Suprapubic skin (tissue), 4 donors: ENCODE measurements around the gene ITPRIPL2. TPM values are rescaled to one million over a fixed set of nuclear protein-coding genes. Genes with fewer than 3 reads are reported as not detected.

ENCODE experiments used
- DNase-seq, 2 donors: peaks; one replicate each; pipeline ENCODE4 v3.0.0-alpha.2; 2019; ENCODE audit warnings: low spot score in 2 of 2
- H3K27ac ChIP-seq: fragments of 200-600 bp; sonication (generic); one replicate; pipeline ENCODE4 v1.5.1; 2019
- H3K27me3 ChIP-seq: fragments of 200-600 bp; sonication (generic); one replicate; pipeline ENCODE4 v1.5.1; 2019
- H3K36me3 ChIP-seq: fragments of 200-600 bp; sonication (generic); one replicate; pipeline ENCODE4 v1.5.1; 2019
- H3K4me1 ChIP-seq: fragments of 200-600 bp; sonication (generic); one replicate; pipeline ENCODE4 v1.5.1; 2019
- H3K4me3 ChIP-seq: fragments of 200-600 bp; sonication (generic); one replicate; pipeline ENCODE4 v1.5.1; 2019; ENCODE audit warnings: mild to moderate bottlenecking
- H3K9me3 ChIP-seq: fragments of 200-600 bp; sonication (generic); one replicate; pipeline ENCODE4 v1.5.1; 2019
- EP300 ChIP-seq: sonication (generic); formaldehyde crosslinking; IDR thresholded peaks from one replicate; pipeline ENCODE4 v1.6.1; 2017; ENCODE audit warnings: antibody characterized with exemption
- POLR2A ChIP-seq, 2 donors: fragments of 450-650 bp; IDR thresholded peaks; one replicate each; pipeline ENCODE4 v1.6.1; 2017; ENCODE audit warnings: antibody characterized with exemption in 2 of 2, mild to moderate bottlenecking in 2 of 2, moderate library complexity in 2 of 2
- POLR2AphosphoS5 ChIP-seq, 3 donors: sonication (generic); formaldehyde crosslinking; IDR thresholded peaks; one replicate each; pipeline ENCODE4 v1.6.1; 2017; ENCODE audit warnings: antibody characterized with exemption in 3 of 3
- WGBS: methylation state at CpG from one replicate; pipeline ENCODE4 v1.1.5; 2018; 5-methylcytosine and 5-hydroxymethylcytosine counted together
- total RNA-seq, 4 donors: library from RNA; depleted of rRNA; stranded (reverse); fragments of >200 nt; gene quantifications; one replicate each; pipeline ENCODE4 v1.1.0, GENCODE V29; 2016
- TF ChIP-seq, protein P1 (sequence below), 2 donors: fragments of 200-600 bp in 1 of 2; fragments of 450-650 bp in 1 of 2; sonication (generic) in 1 of 2; IDR thresholded peaks; one replicate each; pipeline ENCODE4 v1.5.1; 2016 to 2019; ENCODE audit warnings: antibody characterized with exemption in 2 of 2, mild to moderate bottlenecking in 1 of 2, moderate library complexity in 1 of 2

The ITPRIPL2 gene
- total RNA-seq = 10 to 100 TPM; 39.0 to 91.9 (median 69.6) TPM

- WGBS = 6% methylated on average over 27 of the region's 74 CpGs
- Histone ChIP-seq H3K9me3 (no peaks in the 10 kb centered on the region), H3K27ac (peak within 1 kb of the TSS; percentile 96), H3K4me1 (peaks cover 58% of the 10 kb centered on the region), H3K36me3 (no peaks in the 10 kb centered on the region), H3K4me3 (peak within 1 kb of the TSS; percentile 65), H3K27me3 (no peaks in the 10 kb centered on the region)
- DNase-seq = peak; percentile 93
- TF ChIP-seq, protein P1, sequence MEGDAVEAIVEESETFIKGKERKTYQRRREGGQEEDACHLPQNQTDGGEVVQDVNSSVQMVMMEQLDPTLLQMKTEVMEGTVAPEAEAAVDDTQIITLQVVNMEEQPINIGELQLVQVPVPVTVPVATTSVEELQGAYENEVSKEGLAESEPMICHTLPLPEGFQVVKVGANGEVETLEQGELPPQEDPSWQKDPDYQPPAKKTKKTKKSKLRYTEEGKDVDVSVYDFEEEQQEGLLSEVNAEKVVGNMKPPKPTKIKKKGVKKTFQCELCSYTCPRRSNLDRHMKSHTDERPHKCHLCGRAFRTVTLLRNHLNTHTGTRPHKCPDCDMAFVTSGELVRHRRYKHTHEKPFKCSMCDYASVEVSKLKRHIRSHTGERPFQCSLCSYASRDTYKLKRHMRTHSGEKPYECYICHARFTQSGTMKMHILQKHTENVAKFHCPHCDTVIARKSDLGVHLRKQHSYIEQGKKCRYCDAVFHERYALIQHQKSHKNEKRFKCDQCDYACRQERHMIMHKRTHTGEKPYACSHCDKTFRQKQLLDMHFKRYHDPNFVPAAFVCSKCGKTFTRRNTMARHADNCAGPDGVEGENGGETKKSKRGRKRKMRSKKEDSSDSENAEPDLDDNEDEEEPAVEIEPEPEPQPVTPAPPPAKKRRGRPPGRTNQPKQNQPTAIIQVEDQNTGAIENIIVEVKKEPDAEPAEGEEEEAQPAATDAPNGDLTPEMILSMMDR (IDR thresholded peaks at IDR 0.05) = no peak
- TF ChIP-seq POLR2A (IDR thresholded peaks at IDR 0.05) (peak; percentile 34 to 69), POLR2AphosphoS5 (IDR thresholded peaks at IDR 0.05) (peak in 1 of 3 donors; percentile 69)
These were observed at the start of gene ITPRIPL2 for GRCh38 chr16:19113577-19114358. Gene ITPRIPL2 (plus strand): TSS chr16:19113964. CDS start chr16:19114462, 498 bp downstream.

GRCh38 chr16:19066988-19067348, 46.8 kb upstream of the ITPRIPL2 start:
- no peak for DNase-seq
- peak overlapping the region; percentile 85 for H3K4me3 ChIP-seq

DNA sequence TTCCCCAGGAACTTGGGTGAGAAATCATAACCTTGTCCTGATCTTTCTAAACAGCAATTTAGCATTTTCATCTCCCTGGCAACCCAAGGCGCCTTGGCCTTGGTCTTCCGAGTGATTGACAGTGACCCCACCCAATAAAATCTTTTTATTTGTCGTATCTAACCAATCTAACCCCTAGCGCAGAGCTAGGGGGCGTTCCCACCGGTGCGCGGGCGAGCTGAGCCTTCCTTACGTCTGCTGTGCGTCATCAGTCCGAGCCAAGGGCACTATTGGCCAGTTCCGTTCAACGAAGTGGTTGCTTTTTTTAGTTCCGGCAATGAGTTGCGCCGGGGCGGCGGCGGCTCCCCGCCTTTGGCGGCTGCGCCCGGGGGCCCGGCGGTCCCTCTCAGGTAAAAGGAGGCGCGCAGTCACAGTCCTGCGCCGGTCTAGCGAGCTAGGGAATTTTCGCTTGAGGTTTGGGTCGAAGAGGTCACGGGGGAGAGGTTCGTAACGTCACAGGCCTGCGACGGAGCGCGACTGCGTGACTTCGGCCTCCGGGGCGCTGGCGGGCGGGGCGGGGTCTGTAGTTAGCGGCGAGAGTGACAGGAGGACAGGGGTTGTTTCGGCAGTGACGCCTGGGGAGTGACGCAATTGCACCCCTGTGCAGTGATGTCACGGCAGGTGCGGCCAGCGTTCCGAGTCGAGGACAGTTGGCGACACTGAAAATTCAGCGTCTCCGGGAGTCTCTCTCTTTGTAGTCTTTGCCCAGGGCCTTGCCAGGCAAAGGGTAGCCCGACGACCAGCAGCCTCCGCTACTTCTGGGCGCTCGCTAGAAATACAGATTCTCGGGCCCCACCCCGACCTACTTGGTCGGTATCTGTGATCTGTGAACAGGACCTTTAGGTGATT, 46.2 kb upstream of the ITPRIPL2 start, which contains the start of gene COQ7:
COQ7 (plus strand) TSS at position 266 of the 888 bp plus-strand sequence; CDS start at position 317, 51 bp downstream.
- peak within 1 kb of the TSS; percentile 100 for H3K27ac ChIP-seq
- peak within 1 kb of the TSS; percentile 85 for H3K4me3 ChIP-seq
- DNase-seq = peak; percentile 99
- 0% methylated on average over 36 of the region's 68 CpGs for WGBS
- peaks cover 8% of the 10 kb centered on the region for H3K36me3 ChIP-seq
- TF ChIP-seq POLR2A (IDR thresholded peaks at IDR 0.05) (peak; percentile 7 to 13), POLR2AphosphoS5 (IDR thresholded peaks at IDR 0.05) (peak in 2 of 3 donors; percentile 61 to 85), EP300 (no peak)
- TF ChIP-seq, protein P1 (IDR thresholded peaks at IDR 0.05) = no peak
- H3K9me3 ChIP-seq = no peaks in the 10 kb centered on the region
- H3K27me3 ChIP-seq = no peaks in the 10 kb centered on the region
- H3K4me1 ChIP-seq = peaks cover 18% of the 10 kb centered on the region

More at GRCh38 chr16:19066988-19067348, 46.8 kb upstream of the ITPRIPL2 start:
- Histone ChIP-seq H3K4me1 (peaks cover 18% of the 10 kb centered on the region), H3K36me3 (peaks cover 4% of the 10 kb centered on the region), H3K27ac (peak overlapping the region; percentile 100), H3K9me3 (no peaks in the 10 kb centered on the region), H3K27me3 (no peaks in the 10 kb centered on the region)
- 58% methylated on average over 9 of the region's 9 CpGs for WGBS
- TF ChIP-seq POLR2A (IDR thresholded peaks at IDR 0.05) (no peak), POLR2AphosphoS5 (IDR thresholded peaks at IDR 0.05) (no peak), EP300 (no peak)
- TF ChIP-seq, protein P1 (IDR thresholded peaks at IDR 0.05) = no peak

DNA sequence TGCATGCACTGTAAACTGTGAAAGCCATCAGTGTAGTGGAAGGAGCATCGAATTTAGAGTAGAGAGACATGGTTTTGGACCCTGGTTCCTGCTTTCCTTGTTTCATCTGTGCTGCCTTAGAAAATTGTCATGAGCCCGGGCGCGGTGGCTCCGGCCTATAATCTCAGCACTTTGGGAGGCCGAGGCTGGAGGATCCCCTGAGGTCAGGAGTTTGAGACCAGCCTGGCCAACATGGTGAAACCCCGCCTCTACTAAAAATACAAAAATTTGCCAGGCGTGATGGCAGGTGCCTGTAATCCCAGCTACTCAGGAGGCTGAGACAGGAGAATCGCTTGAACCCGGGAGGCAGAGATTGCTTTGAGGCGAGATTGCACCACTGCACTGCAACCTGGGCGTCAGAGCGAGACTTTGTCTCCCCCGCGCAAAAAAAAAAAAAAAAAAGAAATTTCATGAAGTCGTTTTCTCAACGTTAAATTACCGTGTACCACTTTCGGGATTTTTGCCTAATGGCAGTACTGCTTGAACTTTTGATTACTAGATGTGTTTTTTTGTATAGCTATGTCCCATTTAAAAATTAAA, 45.4 kb upstream of the ITPRIPL2 start:
- H3K27ac ChIP-seq = peak overlapping the region; percentile 100
- peak overlapping the region; percentile 85 for H3K4me3 ChIP-seq
- peak in 1 of 2 donors; percentile 22 for DNase-seq
- no peaks in the 10 kb centered on the region for H3K27me3 ChIP-seq
- H3K9me3 ChIP-seq = no peaks in the 10 kb centered on the region
- H3K4me1 ChIP-seq = peaks cover 18% of the 10 kb centered on the region
- peaks cover 14% of the 10 kb centered on the region for H3K36me3 ChIP-seq
- TF ChIP-seq, protein P1 (IDR thresholded peaks at IDR 0.05) = no peak
- no peak for TF ChIP-seq POLR2A (IDR thresholded peaks at IDR 0.05)
- TF ChIP-seq EP300 = no peak
- no peak for TF ChIP-seq POLR2AphosphoS5 (IDR thresholded peaks at IDR 0.05)
- 45% methylated on average over 19 of the region's 19 CpGs for WGBS
